ENCODE measurements around the gene CCL19.

- TF ChIP-seq CTCF (IDR thresholded peaks at IDR 0.05; ENCODE audit: low read depth, low read length) (no peak), EZH2phosphoT487 (IDR thresholded peaks at IDR 0.05; ENCODE audit: low read depth) (no peak)
These were observed 2.0 kb downstream of the CCL19 start for GRCh38 chr9:34689116-34689470.
